ENCODE measurements around the gene SLC35G3. TPM values are rescaled to one million over a fixed set of nuclear protein-coding genes. Genes with fewer than 3 reads are reported as not detected.
"Not testable (repeated sequence)": the region's sequence is repeated elsewhere in the genome, so short reads cannot be mapped to it uniquely, and the experiment has no call there.

Gene SLC35G3
- total and polyA plus RNA-seq, 10 of the 15 experiments (the other 5 are each of a cell fraction or from before 2014, with no cell fraction given), result not detected

GRCh38 chr17:35151080-35151479, 43.1 kb downstream of the SLC35G3 start:
- in situ Hi-C loops (cut with MboI), result not testable (repeated sequence)

DNA sequence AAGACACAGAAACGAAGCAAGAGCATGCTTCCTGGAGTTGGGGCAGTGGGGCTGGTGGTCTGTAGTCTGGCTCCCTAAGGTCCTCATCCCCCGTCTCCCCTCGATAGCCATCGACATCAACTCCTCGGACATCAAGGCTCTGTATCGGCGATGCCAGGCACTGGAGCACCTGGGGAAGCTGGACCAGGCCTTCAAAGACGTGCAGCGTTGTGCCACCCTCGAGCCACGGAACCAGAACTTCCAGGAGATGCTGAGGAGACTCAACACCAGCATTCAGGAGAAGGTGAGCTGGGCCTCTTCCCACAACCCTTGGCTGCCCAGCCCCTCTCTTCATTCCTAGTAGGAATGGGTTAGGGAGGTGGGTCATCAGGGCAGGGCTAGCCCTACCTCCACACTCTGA, 44.3 kb downstream of the SLC35G3 start:
- no TSS peak for BruUV-seq (replicated peaks)
- no peak for DNase-seq (ENCODE audit: low read depth, low spot score)
- ChIA-PET CTCF (interaction anchor here (1.8 kb wide), 1 partner anchor 11 kb away, joined by 5 read pairs; no protein-coding TSS in a partner anchor), POLR2A (interaction anchor here (0.6 kb wide), 1 partner anchor 150 kb away, joined by 3 read pairs; no protein-coding TSS in a partner anchor), SMC1A (ENCODE audit: uncharacterized antibody, unreplicated experiment) (no interaction called here), RAD21 (ENCODE audit: unreplicated experiment) (no interaction called here)
- Histone ChIP-seq H3K27ac (ENCODE audit: control insufficient read depth, insufficient read depth) (no peak overlapping the region), H3K79me2 (ENCODE audit: control insufficient read depth, insufficient read depth, low read length) (no peaks in the 10 kb centered on the region), H3K9me3 (replicated peaks; ENCODE audit: control insufficient read depth, insufficient read depth, low read length) (no peaks in the 10 kb centered on the region), H3K4me1 (ENCODE audit: control insufficient read depth, insufficient read depth, low read length) (no peaks in the 10 kb centered on the region), H3K27me3 (replicated peaks in 1 of 2; ENCODE audit: control insufficient read depth in 2 of 2, insufficient read depth in 2 of 2, low read length in 1 of 2) (peaks cover 0 to 2% of the 10 kb centered on the region in 2 experiments; a peak in 1 of 4 replicates), H3K4me2 (ENCODE audit: control insufficient read depth, insufficient read depth) (no peak overlapping the region), H3K4me3 (no peak overlapping the region), H4K20me1 (ENCODE audit: control insufficient read depth, insufficient read depth) (no peaks in the 10 kb centered on the region), H3K36me3 (ENCODE audit: control insufficient read depth in 2 of 2, insufficient read depth in 2 of 2, low read length in 1 of 2) (no peaks in the 10 kb centered on the region), H3K9ac (ENCODE audit: control insufficient read depth, insufficient read depth, low read length) (no peak overlapping the region), H2AFZ (ENCODE audit: control insufficient read depth, low read depth, low read length) (no peak overlapping the region)
- intact Hi-C loops (cut with micrococcal nuclease; ENCODE audit: unreplicated experiment) (loop anchor here (10.0 kb wide), 1 partner anchor 385 kb away; the partner anchor contains the start of gene SLFN12L), in situ Hi-C loops (cut with MboI) (no loop called here)
- no peak for FAIRE-seq
- 42% methylated on average over 11 of the region's 11 CpGs for WGBS (ENCODE audit: insufficient coverage, insufficient replicate concordance, low lambda C conversion rate, missing lambda C conversion rate)
- no peak; the same call in 2 of the 3 replicates for ATAC-seq
- TF ChIP-seq ATF2 (IDR thresholded peaks at IDR 0.05; ENCODE audit: low read length) (no peak), FOXK2 (IDR thresholded peaks at IDR 0.05) (no peak), SMAD5 (IDR thresholded peaks at IDR 0.05; ENCODE audit: low read depth) (no peak), KLF5 (IDR thresholded peaks at IDR 0.05; ENCODE audit: partially characterized antibody) (no peak), HDAC6 (IDR thresholded peaks at IDR 0.05; ENCODE audit: unreplicated experiment) (no peak), NR2C2 (IDR thresholded peaks at IDR 0.05; ENCODE audit: borderline replicate concordance, control insufficient read depth, insufficient read length, low read depth) (no peak), BCLAF1 (IDR thresholded peaks at IDR 0.05) (no peak)
- TF ChIP-seq, protein P1, sequence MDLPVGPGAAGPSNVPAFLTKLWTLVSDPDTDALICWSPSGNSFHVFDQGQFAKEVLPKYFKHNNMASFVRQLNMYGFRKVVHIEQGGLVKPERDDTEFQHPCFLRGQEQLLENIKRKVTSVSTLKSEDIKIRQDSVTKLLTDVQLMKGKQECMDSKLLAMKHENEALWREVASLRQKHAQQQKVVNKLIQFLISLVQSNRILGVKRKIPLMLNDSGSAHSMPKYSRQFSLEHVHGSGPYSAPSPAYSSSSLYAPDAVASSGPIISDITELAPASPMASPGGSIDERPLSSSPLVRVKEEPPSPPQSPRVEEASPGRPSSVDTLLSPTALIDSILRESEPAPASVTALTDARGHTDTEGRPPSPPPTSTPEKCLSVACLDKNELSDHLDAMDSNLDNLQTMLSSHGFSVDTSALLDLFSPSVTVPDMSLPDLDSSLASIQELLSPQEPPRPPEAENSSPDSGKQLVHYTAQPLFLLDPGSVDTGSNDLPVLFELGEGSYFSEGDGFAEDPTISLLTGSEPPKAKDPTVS (IDR thresholded peaks at IDR 0.05; ENCODE audit: low read depth, low read length), result no peak

More at GRCh38 chr17:35151080-35151479, 43.1 kb downstream of the SLC35G3 start:
- CTCF ChIA-PET, result interaction anchor here (1.1 kb wide), 1 partner anchor 253 kb away, joined by 3 read pairs; no protein-coding TSS in a partner anchor
- H3K4me3 ChIP-seq; POLR2A ChIA-PET; H3K36me3 ChIP-seq (ENCODE audit: control insufficient read depth in 2 of 2, insufficient read depth in 2 of 2, low read length in 1 of 2); RAD21 ChIA-PET (ENCODE audit: unreplicated experiment); ATAC-seq; H4K20me1 ChIP-seq (ENCODE audit: control insufficient read depth, insufficient read depth); H3K4me1 ChIP-seq (ENCODE audit: control insufficient read depth, insufficient read depth, low read length); H3K4me2 ChIP-seq (ENCODE audit: control insufficient read depth, insufficient read depth); H3K9me3 ChIP-seq (replicated peaks; ENCODE audit: control insufficient read depth, insufficient read depth, low read length); FAIRE-seq; H2AFZ ChIP-seq (ENCODE audit: control insufficient read depth, low read depth, low read length); H3K27me3 ChIP-seq (replicated peaks in 1 of 2; ENCODE audit: control insufficient read depth in 2 of 2, insufficient read depth in 2 of 2, low read length in 1 of 2); intact Hi-C loops (cut with micrococcal nuclease; ENCODE audit: unreplicated experiment); DNase-seq (ENCODE audit: low read depth, low spot score); H3K79me2 ChIP-seq (ENCODE audit: control insufficient read depth, insufficient read depth, low read length); SMC1A ChIA-PET (ENCODE audit: uncharacterized antibody, unreplicated experiment); BruUV-seq (replicated peaks); H3K9ac ChIP-seq (ENCODE audit: control insufficient read depth, insufficient read depth, low read length); H3K27ac ChIP-seq (ENCODE audit: control insufficient read depth, insufficient read depth): not testable (repeated sequence)
- 88% methylated on average over 29 of the region's 29 CpGs for WGBS (ENCODE audit: insufficient coverage, insufficient replicate concordance, low lambda C conversion rate, missing lambda C conversion rate)

Data from GM12878 (cell line).